K562 (cell line): ENCODE data around the gene NAT9. TPM values are rescaled to one million over a fixed set of nuclear protein-coding genes. Genes with fewer than 3 reads are reported as not detected.

Experiments used
- ATAC-seq: fragments of 200-7000 bp; cut with Tn5 transposase; 3 replicates; pipeline ENCODE4 v1.9.1; 2020; ENCODE audit warnings: moderate library complexity
- BruUV-seq: library from RNA; stranded (reverse); fragments of 400-500 nt; replicated peaks from 2 replicates; lab custom pipeline; 2021; lab: Mats Ljungman, UMichigan
- CTCF ChIA-PET: fragments of 300-600 bp; formaldehyde crosslinking; extraction: SDS; loops from one replicate; lab custom pipeline; 2021; ENCODE audit warnings: low intra/inter-chr PET ratio; lab: Yijun Ruan, JAX
- POLR2A ChIA-PET: fragments of 300-600, 350-650 bp; sonication (Branson Sonifier 250); formaldehyde crosslinking; extraction: SDS; loops from one replicate; lab custom pipeline; 2021; ENCODE audit warnings: antibody characterized with exemption, inconsistent platforms; lab: Yijun Ruan, JAX
- DNase-seq, 4 experiments: peaks; one replicate each; pipeline versions ENCODE4 v3.0.0 to v3.0.0-alpha.2; 2011 to 2018; ENCODE audit warnings: low spot score in 3 of 4, mixed read lengths in 3 of 4; ENCODE audit errors: extremely low read depth in 1 of 4
- FAIRE-seq: peaks from 2 replicates; lab custom pipeline; 2011; peaks lifted over from hg19 to GRCh38; lab: Jason Lieb, UNC
- H2AFZ ChIP-seq: 2 replicates; pipeline ENCODE4 v1.6.0; 2011; ENCODE audit warnings: low read depth, low read length, control low read depth, inconsistent platforms
- H3K27ac ChIP-seq: fragments of 200-600 bp; 3 replicates; pipeline ENCODE4 v1.8.0; 2011; ENCODE audit warnings: low read depth, mild to moderate bottlenecking, control low read depth, inconsistent platforms, low read length, moderate library complexity, mixed read lengths; ENCODE audit errors: extremely low read depth
- H3K27me3 ChIP-seq, 2 experiments: fragments of 300-600 bp in 1 of 2; 2 replicates in 1 of 2; 3 replicates in 1 of 2; pipeline versions ENCODE4 v1.6.0 to v1.8.0; 2011; ENCODE audit warnings: inconsistent platforms in 2 of 2, low read length in 2 of 2, mild to moderate bottlenecking in 1 of 2, mixed read lengths in 1 of 2, moderate library complexity in 1 of 2; ENCODE audit not compliant: control insufficient read depth in 2 of 2, insufficient read depth in 2 of 2
- H3K36me3 ChIP-seq: fragments of 300-600 bp; 3 replicates; pipeline ENCODE4 v1.8.0; 2011; ENCODE audit warnings: mild to moderate bottlenecking, low read length, inconsistent platforms; ENCODE audit not compliant: control insufficient read depth, insufficient read depth
- H3K4me1 ChIP-seq, 2 experiments: fragments of 200-600 bp in 1 of 2; replicated peaks in 1 of 2; 2 replicates in 1 of 2; 3 replicates in 1 of 2; pipeline versions ENCODE4 v1.5.1 to v1.8.0; 2011; ENCODE audit warnings: inconsistent platforms in 2 of 2, low read length in 2 of 2, mild to moderate bottlenecking in 1 of 2, mixed read lengths in 1 of 2, moderate library complexity in 1 of 2; ENCODE audit not compliant: control insufficient read depth in 2 of 2, insufficient read depth in 2 of 2
- H3K4me2 ChIP-seq: 2 replicates; pipeline ENCODE4 v1.6.1; 2011; ENCODE audit warnings: low read length, control low read depth, inconsistent platforms, mixed read lengths; ENCODE audit not compliant: insufficient read depth
- H3K4me3 ChIP-seq: fragments of 200-600 bp; sonication (generic), shearing (Covaris generic); 2 replicates; pipeline ENCODE4 v1.5.1; 2016; ENCODE audit warnings: control low read depth, inconsistent platforms
- H3K79me2 ChIP-seq: fragments of 200-600 bp; 3 replicates; pipeline ENCODE4 v1.8.0; 2011; ENCODE audit warnings: low read length, inconsistent platforms; ENCODE audit not compliant: control insufficient read depth, insufficient read depth
- H3K9ac ChIP-seq, 2 experiments: 2 replicates each; pipeline versions ENCODE4 v1.6.0 to v1.6.1; 2011; ENCODE audit warnings: low read depth in 2 of 2, low read length in 2 of 2, control low read depth in 1 of 2, inconsistent platforms in 1 of 2, mild to moderate bottlenecking in 1 of 2, mixed read lengths in 1 of 2; ENCODE audit not compliant: insufficient read depth in 1 of 2
- H3K9me1 ChIP-seq: one replicate; pipeline ENCODE4 v1.6.0; 2011; ENCODE audit warnings: inconsistent platforms, mild to moderate bottlenecking, low read length, moderate library complexity; ENCODE audit not compliant: control insufficient read depth, insufficient read depth
- H3K9me3 ChIP-seq: replicated peaks from 2 replicates; pipeline ENCODE4 v1.5.1; 2011; ENCODE audit warnings: low read depth, low read length, inconsistent platforms; ENCODE audit not compliant: control insufficient read depth, insufficient read depth
- H4K20me1 ChIP-seq: replicated peaks from 2 replicates; pipeline ENCODE4 v1.6.1; 2011; ENCODE audit warnings: low read length, inconsistent platforms, mixed read lengths; ENCODE audit not compliant: control insufficient read depth, insufficient read depth
- ARID2 ChIP-seq: fragments of 450-650 bp; IDR thresholded peaks from 2 replicates; pipeline ENCODE4 v1.6.1; 2017; ENCODE audit warnings: antibody characterized with exemption, mild to moderate bottlenecking
- CTCF ChIP-seq, 3 experiments: IDR thresholded peaks in 2 of 3; conservative IDR thresholded peaks in 1 of 3; 2 replicates each; pipeline ENCODE4 v1.5.1; 2011 to 2012; ENCODE audit warnings: low read length in 3 of 3, mild to moderate bottlenecking in 3 of 3, control low read depth in 2 of 3, improper control_type of control experiment in 1 of 3, inconsistent platforms in 1 of 3, low read depth in 1 of 3, mixed read lengths in 1 of 3, moderate library complexity in 1 of 3; ENCODE audit not compliant: insufficient read depth in 2 of 3
- DEAF1 ChIP-seq: fragments of 450-650 bp; formaldehyde crosslinking; IDR thresholded peaks from 2 replicates; pipeline ENCODE4 v1.4.0; 2020; ENCODE audit warnings: mild to moderate bottlenecking, moderate library complexity
- E2F5 ChIP-seq: sonication (generic); formaldehyde crosslinking; IDR thresholded peaks from 2 replicates; pipeline ENCODE4 v1.8.0; 2022; ENCODE audit warnings: mild to moderate bottlenecking, missing genetic modification reagents
- EHMT2 ChIP-seq: fragments of 450-650 bp; IDR thresholded peaks from 2 replicates; pipeline ENCODE4 v1.6.1; 2018; ENCODE audit warnings: antibody characterized with exemption
- MCM2 ChIP-seq: fragments of 450-650 bp; IDR thresholded peaks from 2 replicates; pipeline ENCODE4 v1.6.1; 2017; ENCODE audit warnings: low read depth, mild to moderate bottlenecking
- PKNOX1 ChIP-seq: fragments of 450-650 bp; IDR thresholded peaks from 2 replicates; pipeline ENCODE4 v1.6.1; 2016
- SIN3B ChIP-seq: fragments of 450-650 bp; IDR thresholded peaks from 2 replicates; pipeline ENCODE4 v1.6.1; 2017; ENCODE audit warnings: low read depth, mild to moderate bottlenecking, moderate library complexity
- SLC30A9 ChIP-seq: fragments of 250-450 bp; sonication (Bioruptor Pico); IDR thresholded peaks from 2 replicates; pipeline ENCODE4 v1.8.0; 2022; ENCODE audit warnings: mild to moderate bottlenecking, moderate library complexity
- SMARCB1 ChIP-seq: IDR thresholded peaks from 2 replicates; pipeline ENCODE4 v1.6.1; 2011; ENCODE audit warnings: improper control_type of control experiment, low read depth; ENCODE audit not compliant: insufficient read length
- ZNF79 ChIP-seq: fragments of 250-450 bp; sonication (Bioruptor Pico); IDR thresholded peaks from 2 replicates; pipeline ENCODE4 v1.4.0; 2020; ENCODE audit warnings: low read depth, mild to moderate bottlenecking, moderate library complexity
- WGBS: fragments of 100-300 bp; shearing (Covaris generic); methylation state at CpG from one replicate; pipeline ENCODE4 v1.1.6; 2016; ENCODE audit warnings: low coverage, mixed read lengths; ENCODE audit not compliant: insufficient coverage; ENCODE audit errors: missing lambda C conversion rate; 5-methylcytosine and 5-hydroxymethylcytosine counted together
- in situ Hi-C: fragments of 300-500 bp; cut with MboI; formaldehyde crosslinking; loops from 4 replicates; pipeline ENCODE4 v1.15.0; 2018; ENCODE audit warnings: inconsistent platforms, mixed read lengths
- intact Hi-C: fragments of 100-400 bp; cut with micrococcal nuclease; formaldehyde crosslinking; loops from 2 replicates; pipeline ENCODE4 v1.14.2; 2022
- polyA plus RNA-seq, 8 experiments: library from polyadenylated mRNA; depleted of rRNA in 4 of 8; stranded (reverse) in 5 of 8; unstranded in 3 of 8; fragments of >200 nt; fragmentation: Nextera tagmentation in 2 of 8; fragmentation: Illumina TruSeq in 1 of 8; extraction: Ambion mirVana in 2 of 8; extraction: Trizol in 1 of 8; gene quantifications; 2 replicates each; pipeline versions ENCODE4 v1.2.1 to v1.2.3, GENCODE V29; 2011 to 2014; ENCODE audit warnings: inconsistent platforms in 1 of 8, missing spikeins in 1 of 8
- total RNA-seq, 7 experiments: library from RNA; depleted of rRNA in 6 of 7; stranded (reverse); fragments of >200 nt in 6 of 7; fragmentation: Illumina TruSeq in 2 of 7; extraction: Trizol in 2 of 7; gene quantifications; 2 replicates each; pipeline versions ENCODE4 v1.2.1 to v1.2.3, GENCODE V29; 2011 to 2021; ENCODE audit warnings: low replicate concordance in 1 of 7

Gene NAT9
- total and polyA plus RNA-seq, 9 of the 15 experiments (the other 6 are each of a cell fraction or from before 2014, with no cell fraction given) = 4.2 to 63.6 (median 40.8) TPM

GRCh38 chr17:74745548-74746177 is 30.5 kb downstream of the NAT9 start (continued):
- no peak for TF ChIP-seq EHMT2

- Histone ChIP-seq H3K36me3 (no peaks in the 10 kb centered on the region), H4K20me1 (peaks cover 8% of the 10 kb centered on the region; the same call in 1 of the 2 replicates), H2AFZ (peak overlapping the region; percentile 35), H3K27ac (no peak overlapping the region), H3K9me3 (no peaks in the 10 kb centered on the region), H3K27me3 (peaks cover 7 to 28% of the 10 kb centered on the region in 2 experiments; a peak in 3 of 5 replicates), H3K4me2 (no peak overlapping the region; the same call in 1 of the 2 replicates), H3K79me2 (peaks cover 15% of the 10 kb centered on the region), H3K9me1 (no peaks in the 10 kb centered on the region), H3K4me1 (peaks cover 28 to 50% of the 10 kb centered on the region in 2 experiments), H3K9ac (peak overlapping the region in 1 of 2 experiments; percentile 30; a peak in 1 of 4 replicates), H3K4me3 (no peak overlapping the region)
- DNase-seq = peak; percentile 79 to 88 (median 80)
- ATAC-seq = peak; percentile 24
- ChIA-PET POLR2A (interaction anchor here (0.5 to 2.4 kb wide), 13 partner anchors 9 to 1029 kb away, joined by 3 to 6 read pairs (median 4); partner anchors contain the start of gene FDXR), CTCF (interaction anchor here (0.5 to 3.9 kb wide), 15 partner anchors 8 to 376 kb away, joined by 3 to 41 read pairs (median 4); partner anchors contain the start of genes GRIN2C and NAT9)
- intact Hi-C loops (loop anchor here (1.0 to 5.0 kb wide), 4 partner anchors 36 to 215 kb away; no protein-coding TSS in a partner anchor), in situ Hi-C loops (loop anchor here (5.0 kb wide), 1 partner anchor 212 kb away; no protein-coding TSS in a partner anchor)
- whole genome bisulfite sequencing = 42% methylated on average over 17 of the region's 24 CpGs
- no TSS peak for BruUV-seq
- peak; percentile 91 for FAIRE-seq
- no peak for TF ChIP-seq MCM2
- no peak for TF ChIP-seq PKNOX1
- no peak for TF ChIP-seq SLC30A9 (CRISPR knock-in tag)
- TF ChIP-seq SMARCB1 = no peak
- TF ChIP-seq ARID2 = peak; percentile 92
- no peak for TF ChIP-seq E2F5 (CRISPR knock-in tag)
- TF ChIP-seq DEAF1 = peak; percentile 91
- no peak for TF ChIP-seq ZNF79
- no peak for TF ChIP-seq SIN3B
- TF ChIP-seq CTCF (IDR thresholded peaks at IDR 0.05 in 2 of 3, conservative IDR thresholded peaks at IDR 0.05 in 1 of 3; ENCODE audit: insufficient read depth in 2 of 3, low read depth in 1 of 3, low read length in 3 of 3) = peak; percentile 97 to 100 (median 99)
Measured at GRCh38 chr17:74744714-74745547, 31.2 kb downstream of the NAT9 start.
